Lower lobe of right lung (tissue), 2 donors: ENCODE measurements around the gene RBM4B. TPM values are rescaled to one million over a fixed set of nuclear protein-coding genes. Genes with fewer than 3 reads are reported as not detected.
A peak's percentile ranks its signal among the peaks of the same experiment; 100 is the strongest.

Source experiments
- ATAC-seq, 2 donors: fragments of 200-7000 bp; cut with Tn5 transposase; one replicate each; pipeline ENCODE4 v1.9.1; 2020 to 2022; ENCODE audit warnings: mild to moderate bottlenecking in 2 of 2, moderate library complexity in 2 of 2
- DNase-seq: peaks from one replicate; pipeline ENCODE4 v3.0.0-alpha.2; 2020
- H3K27ac ChIP-seq: fragments of 200-600 bp; one replicate; pipeline ENCODE4 v1.8.0; 2022
- H3K27me3 ChIP-seq: fragments of 200-600 bp; one replicate; pipeline ENCODE4 v1.8.0; 2022; ENCODE audit warnings: low read depth
- H3K36me3 ChIP-seq: fragments of 200-600 bp; one replicate; pipeline ENCODE4 v1.8.0; 2022; ENCODE audit warnings: mild to moderate bottlenecking
- H3K4me1 ChIP-seq: fragments of 200-600 bp; one replicate; pipeline ENCODE4 v1.8.0; 2022
- H3K4me3 ChIP-seq: fragments of 200-600 bp; one replicate; pipeline ENCODE4 v1.8.0; 2022; ENCODE audit warnings: mild to moderate bottlenecking
- H3K9me3 ChIP-seq: fragments of 200-600 bp; one replicate; pipeline ENCODE4 v1.8.0; 2022
- CTCF ChIP-seq: fragments of 200-600 bp; IDR thresholded peaks from one replicate; pipeline ENCODE4 v1.8.0; 2022; ENCODE audit warnings: antibody characterized with exemption, mild to moderate bottlenecking
- intact Hi-C: fragments of 100-400 bp; cut with DNase I; formaldehyde crosslinking; loops from one replicate; pipeline ENCODE4 v1.11.0; 2022
- total RNA-seq: library from RNA; stranded (reverse); fragmentation: NEBNext Ultra II Directional; extraction: Animal tissue kit (Norgen Biotek cat#: 25700); gene quantifications from one replicate; pipeline ENCODE4 v1.2.1, GENCODE V29; 2021
- donor health status: DM: no; HTN: yes; CAD: no; lungs with severe emphysema.

Gene RBM4B
- total RNA-seq, 1 donor from 2014 or later, result 17.6 TPM

- peaks cover 6% of the 10 kb centered on the region for H3K4me1 ChIP-seq
- H3K36me3 ChIP-seq, result no peaks in the 10 kb centered on the region
- no peaks in the 10 kb centered on the region for H3K9me3 ChIP-seq
- H3K27me3 ChIP-seq, result no peaks in the 10 kb centered on the region
- ATAC-seq (peak; percentile 89 to 91), DNase-seq (peak; percentile 66)
- no peak overlapping the region for H3K27ac ChIP-seq
- TF ChIP-seq CTCF, result peak; percentile 29
- intact Hi-C loops, result no loop called here
- peak overlapping the region; percentile 10 for H3K4me3 ChIP-seq
Measured at GRCh38 chr11:66718320-66718971, 40.8 kb upstream of the RBM4B start.

GRCh38 chr11:66717925-66718319 lies 40.2 kb upstream of the RBM4B start:
- H3K4me3 ChIP-seq, result peak overlapping the region; percentile 10
- H3K27ac ChIP-seq, result no peak overlapping the region
- peak; percentile 1 to 8 for ATAC-seq
- no peak for DNase-seq
- no peaks in the 10 kb centered on the region for H3K9me3 ChIP-seq
- peaks cover 6% of the 10 kb centered on the region for H3K4me1 ChIP-seq
- no peaks in the 10 kb centered on the region for H3K36me3 ChIP-seq
- intact Hi-C loops, result no loop called here
- TF ChIP-seq CTCF, result no peak
- no peaks in the 10 kb centered on the region for H3K27me3 ChIP-seq

- Histone ChIP-seq H3K27me3 (no peaks in the 10 kb centered on the region), H3K4me3 (no peak overlapping the region), H3K27ac (no peak overlapping the region), H3K4me1 (peaks cover 6% of the 10 kb centered on the region), H3K9me3 (no peaks in the 10 kb centered on the region), H3K36me3 (no peaks in the 10 kb centered on the region)
- no peak for TF ChIP-seq CTCF
- DNase-seq (no peak), ATAC-seq (no peak)
- intact Hi-C loops, result no loop called here
Measured at GRCh38 chr11:66716996-66717395, 39.3 kb upstream of the RBM4B start.

GRCh38 chr11:66715346-66716085 lies 37.8 kb upstream of the RBM4B start:
- no peaks in the 10 kb centered on the region for H3K27me3 ChIP-seq
- no peak for TF ChIP-seq CTCF
- H3K4me1 ChIP-seq, result peaks cover 6% of the 10 kb centered on the region
- DNase-seq (no peak), ATAC-seq (no peak)
- no peak overlapping the region for H3K4me3 ChIP-seq
- intact Hi-C loops, result no loop called here
- H3K27ac ChIP-seq, result no peak overlapping the region
- H3K36me3 ChIP-seq, result no peaks in the 10 kb centered on the region
- H3K9me3 ChIP-seq, result no peaks in the 10 kb centered on the region

GRCh38 chr11:66713746-66714480 lies 36.2 kb upstream of the RBM4B start:
- H3K9me3 ChIP-seq, result no peaks in the 10 kb centered on the region
- peaks cover 6% of the 10 kb centered on the region for H3K4me1 ChIP-seq
- TF ChIP-seq CTCF, result no peak
- ATAC-seq (no peak), DNase-seq (no peak)
- H3K36me3 ChIP-seq, result no peaks in the 10 kb centered on the region
- H3K27me3 ChIP-seq, result no peaks in the 10 kb centered on the region
- no peak overlapping the region for H3K4me3 ChIP-seq
- no peak overlapping the region for H3K27ac ChIP-seq
- intact Hi-C loops, result no loop called here
